Esophagus muscularis mucosa (tissue), 3 donors: ENCODE data around the gene ETV1.

Source experiments
- CTCF ChIP-seq, 3 experiments: fragments of 200-600 bp in 2 of 3; fragments of 450-650 bp in 1 of 3; sonication (generic) in 2 of 3; IDR thresholded peaks; one replicate each; pipeline ENCODE4 v1.5.1; 2017 to 2019; ENCODE audit warnings: antibody characterized with exemption in 3 of 3, mild to moderate bottlenecking in 2 of 3, moderate library complexity in 1 of 3
- POLR2AphosphoS5 ChIP-seq, 2 donors: sonication (generic); formaldehyde crosslinking; IDR thresholded peaks; one replicate each; pipeline ENCODE4 v1.6.1; 2017; ENCODE audit warnings: antibody characterized with exemption in 2 of 2

GRCh38 chr7:14016950-14017349 lies 27.5 kb upstream of the ETV1 start:
- no peak for TF ChIP-seq POLR2AphosphoS5 (IDR thresholded peaks at IDR 0.05)
- TF ChIP-seq CTCF (IDR thresholded peaks at IDR 0.05) = no peak
